ENCODE results near the gene GPR78.

- no peak for TF ChIP-seq CTCF (conservative IDR thresholded peaks at IDR 0.05 in 1 of 2, IDR thresholded peaks at IDR 0.05 in 1 of 2; ENCODE audit: low read depth in 1 of 2, low read length in 2 of 2)
- TF ChIP-seq EZH2 (IDR thresholded peaks at IDR 0.05; ENCODE audit: low read length, missing control alignments): no peak
Observed at GRCh38 chr4:8550691-8551090, 29.5 kb upstream of the GPR78 start.

Data from fibroblast of lung (primary cell).